ENCODE measurements around the gene DMC1. TPM values are rescaled to one million over a fixed set of nuclear protein-coding genes. Genes with fewer than 3 reads are reported as not detected.
A peak's percentile ranks its signal among the peaks of the same experiment; 100 is the strongest.

The DMC1 gene
- total and polyA plus RNA-seq, 9 of the 15 experiments (the other 6 are each of a cell fraction or from before 2014, with no cell fraction given): 5.5 to 55.5 (median 9.8) TPM

DNA sequence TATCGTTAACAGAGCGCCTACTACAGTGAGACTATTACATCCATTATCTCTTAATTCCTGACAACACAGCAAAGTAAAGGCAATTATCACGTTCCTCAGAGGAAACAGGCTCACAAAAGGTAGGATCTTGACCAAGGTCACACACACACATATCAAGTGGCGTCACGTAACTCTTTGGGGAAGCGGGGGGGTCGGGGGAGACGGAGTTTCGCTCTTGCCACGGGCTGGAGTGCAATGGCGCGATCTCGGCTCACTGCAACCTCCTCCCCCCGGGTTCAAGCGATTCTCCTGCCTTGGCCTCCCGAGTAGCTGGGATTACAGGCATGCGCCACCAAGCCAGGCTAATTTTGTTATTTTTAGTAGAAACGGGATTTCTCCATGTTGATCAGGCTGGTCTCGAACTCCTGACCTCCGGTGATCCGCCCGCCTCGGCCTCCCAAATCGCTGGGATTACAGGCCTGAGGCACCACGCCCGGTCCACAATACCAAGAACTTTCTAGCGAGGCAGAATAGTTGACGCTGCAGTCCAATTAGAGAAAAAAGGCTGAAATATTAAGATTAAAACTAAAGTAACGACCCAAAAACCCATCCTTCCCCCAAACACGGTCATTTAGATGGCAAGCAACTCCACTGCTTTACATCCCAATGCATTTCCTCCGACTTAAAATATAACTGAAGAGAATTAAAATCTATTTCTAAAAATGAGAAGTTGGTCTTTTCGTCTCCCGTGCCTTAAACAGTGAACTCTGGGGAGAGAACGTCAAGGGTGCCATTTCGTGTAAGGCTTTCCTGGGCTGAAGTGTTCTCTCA, 65.0 kb downstream of the DMC1 start:
- peaks cover 59% of the 10 kb centered on the region for H3K79me2 ChIP-seq (ENCODE audit: control insufficient read depth, insufficient read depth, low read length)
- no peaks in the 10 kb centered on the region for H3K9me3 ChIP-seq (replicated peaks; ENCODE audit: control insufficient read depth, insufficient read depth, low read depth, low read length)
- peak overlapping the region; percentile 96 for H3K27ac ChIP-seq (ENCODE audit: extremely low read depth, low read depth, low read length)
- FAIRE-seq (peak; percentile 57), ATAC-seq (peak; percentile 70), DNase-seq (ENCODE audit: extremely low read depth in 1 of 4, low spot score in 3 of 4) (peak in 3 of 4 experiments; percentile 23 to 83 (median 62))
- CTCF ChIA-PET (ENCODE audit: low intra/inter-chr PET ratio): no interaction called here
- intact Hi-C loops (cut with micrococcal nuclease): no loop called here
- H3K4me1 ChIP-seq (replicated peaks in 1 of 2; ENCODE audit: control insufficient read depth in 2 of 2, insufficient read depth in 2 of 2, low read length in 2 of 2): peaks cover 12 to 22% of the 10 kb centered on the region in 2 experiments
- POLR2A ChIA-PET: no interaction called here
- in situ Hi-C loops (cut with MboI): no loop called here
- H2AFZ ChIP-seq (ENCODE audit: low read depth, low read length): no peak overlapping the region
- peaks cover 45% of the 10 kb centered on the region for H3K36me3 ChIP-seq (ENCODE audit: control insufficient read depth, insufficient read depth, low read length)
- H3K9ac ChIP-seq (ENCODE audit: insufficient read depth in 1 of 2, low read depth in 2 of 2, low read length in 2 of 2): peak overlapping the region; percentile 99 to 100
- peak overlapping the region; percentile 90 for H3K4me3 ChIP-seq
- H3K27me3 ChIP-seq (ENCODE audit: control insufficient read depth in 2 of 2, insufficient read depth in 2 of 2, low read length in 2 of 2): no peaks in the 10 kb centered on the region
- no peaks in the 10 kb centered on the region for H3K9me1 ChIP-seq (ENCODE audit: control insufficient read depth, insufficient read depth, low read length)
- H3K4me2 ChIP-seq (ENCODE audit: insufficient read depth, low read length): peak overlapping the region; percentile 92
- 1% methylated on average over 21 of the region's 35 CpGs for WGBS (ENCODE audit: insufficient coverage, low coverage, missing lambda C conversion rate)
- H4K20me1 ChIP-seq (replicated peaks; ENCODE audit: control insufficient read depth, insufficient read depth, low read length): no peaks in the 10 kb centered on the region; the same call in 1 of the 2 replicates
- TSS peak; percentile 42 for BruUV-seq (replicated peaks)
- 0 out of 2 replicates have a peak, but pooled peaks have one; percentile 20 for TF ChIP-seq NBN (IDR thresholded peaks at IDR 0.05; ENCODE audit: low read depth)
- TF ChIP-seq ZNF780A (CRISPR knock-in tag; IDR thresholded peaks at IDR 0.05): no peak
- no peak for TF ChIP-seq PTTG1 (tag; IDR thresholded peaks at IDR 0.05; ENCODE audit: low read depth)
- TF ChIP-seq, protein P1, sequence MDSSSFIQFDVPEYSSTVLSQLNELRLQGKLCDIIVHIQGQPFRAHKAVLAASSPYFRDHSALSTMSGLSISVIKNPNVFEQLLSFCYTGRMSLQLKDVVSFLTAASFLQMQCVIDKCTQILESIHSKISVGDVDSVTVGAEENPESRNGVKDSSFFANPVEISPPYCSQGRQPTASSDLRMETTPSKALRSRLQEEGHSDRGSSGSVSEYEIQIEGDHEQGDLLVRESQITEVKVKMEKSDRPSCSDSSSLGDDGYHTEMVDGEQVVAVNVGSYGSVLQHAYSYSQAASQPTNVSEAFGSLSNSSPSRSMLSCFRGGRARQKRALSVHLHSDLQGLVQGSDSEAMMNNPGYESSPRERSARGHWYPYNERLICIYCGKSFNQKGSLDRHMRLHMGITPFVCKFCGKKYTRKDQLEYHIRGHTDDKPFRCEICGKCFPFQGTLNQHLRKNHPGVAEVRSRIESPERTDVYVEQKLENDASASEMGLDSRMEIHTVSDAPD (CRISPR knock-in tag; IDR thresholded peaks at IDR 0.05): no peak
- TF ChIP-seq, protein P2, sequence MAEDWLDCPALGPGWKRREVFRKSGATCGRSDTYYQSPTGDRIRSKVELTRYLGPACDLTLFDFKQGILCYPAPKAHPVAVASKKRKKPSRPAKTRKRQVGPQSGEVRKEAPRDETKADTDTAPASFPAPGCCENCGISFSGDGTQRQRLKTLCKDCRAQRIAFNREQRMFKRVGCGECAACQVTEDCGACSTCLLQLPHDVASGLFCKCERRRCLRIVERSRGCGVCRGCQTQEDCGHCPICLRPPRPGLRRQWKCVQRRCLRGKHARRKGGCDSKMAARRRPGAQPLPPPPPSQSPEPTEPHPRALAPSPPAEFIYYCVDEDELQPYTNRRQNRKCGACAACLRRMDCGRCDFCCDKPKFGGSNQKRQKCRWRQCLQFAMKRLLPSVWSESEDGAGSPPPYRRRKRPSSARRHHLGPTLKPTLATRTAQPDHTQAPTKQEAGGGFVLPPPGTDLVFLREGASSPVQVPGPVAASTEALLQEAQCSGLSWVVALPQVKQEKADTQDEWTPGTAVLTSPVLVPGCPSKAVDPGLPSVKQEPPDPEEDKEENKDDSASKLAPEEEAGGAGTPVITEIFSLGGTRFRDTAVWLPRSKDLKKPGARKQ (CRISPR knock-in tag; IDR thresholded peaks at IDR 0.05): no peak
- TF ChIP-seq, protein P3, sequence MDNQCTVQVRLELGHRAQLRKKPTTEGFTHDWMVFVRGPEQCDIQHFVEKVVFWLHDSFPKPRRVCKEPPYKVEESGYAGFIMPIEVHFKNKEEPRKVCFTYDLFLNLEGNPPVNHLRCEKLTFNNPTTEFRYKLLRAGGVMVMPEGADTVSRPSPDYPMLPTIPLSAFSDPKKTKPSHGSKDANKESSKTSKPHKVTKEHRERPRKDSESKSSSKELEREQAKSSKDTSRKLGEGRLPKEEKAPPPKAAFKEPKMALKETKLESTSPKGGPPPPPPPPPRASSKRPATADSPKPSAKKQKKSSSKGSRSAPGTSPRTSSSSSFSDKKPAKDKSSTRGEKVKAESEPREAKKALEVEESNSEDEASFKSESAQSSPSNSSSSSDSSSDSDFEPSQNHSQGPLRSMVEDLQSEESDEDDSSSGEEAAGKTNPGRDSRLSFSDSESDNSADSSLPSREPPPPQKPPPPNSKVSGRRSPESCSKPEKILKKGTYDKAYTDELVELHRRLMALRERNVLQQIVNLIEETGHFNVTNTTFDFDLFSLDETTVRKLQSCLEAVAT (IDR thresholded peaks at IDR 0.05): peak in 1 of 2 experiments; percentile 46; a peak in 1 of 4 replicates
- no peak for TF ChIP-seq TRIM24 (IDR thresholded peaks at IDR 0.05)
- TF ChIP-seq PTBP1 (IDR thresholded peaks at IDR 0.05; ENCODE audit: low read depth, low read length): no peak
- TF ChIP-seq PRMT5 (CRISPR knock-in tag; IDR thresholded peaks at IDR 0.05): no peak
- no peak for TF ChIP-seq POLR3G (IDR thresholded peaks at IDR 0.05; ENCODE audit: extremely low read depth, insufficient read length, insufficient replicate concordance)
- TF ChIP-seq SRSF9 (IDR thresholded peaks at IDR 0.05; ENCODE audit: borderline replicate concordance, low read depth, low read length): no peak
- TF ChIP-seq ZNF76 (CRISPR knock-in tag; IDR thresholded peaks at IDR 0.05; ENCODE audit: borderline replicate concordance): no peak
- TF ChIP-seq TAF7 (tag; IDR thresholded peaks at IDR 0.05): peak; percentile 28; the same call in 1 of the 2 replicates
- TF ChIP-seq MYNN (IDR thresholded peaks at IDR 0.05): no peak
- no peak for TF ChIP-seq MYNN (CRISPR knock-in tag; IDR thresholded peaks at IDR 0.05)
- TF ChIP-seq TCFL5 (CRISPR knock-in tag; conservative IDR thresholded peaks at IDR 0.05): no peak
- TF ChIP-seq, protein P4, sequence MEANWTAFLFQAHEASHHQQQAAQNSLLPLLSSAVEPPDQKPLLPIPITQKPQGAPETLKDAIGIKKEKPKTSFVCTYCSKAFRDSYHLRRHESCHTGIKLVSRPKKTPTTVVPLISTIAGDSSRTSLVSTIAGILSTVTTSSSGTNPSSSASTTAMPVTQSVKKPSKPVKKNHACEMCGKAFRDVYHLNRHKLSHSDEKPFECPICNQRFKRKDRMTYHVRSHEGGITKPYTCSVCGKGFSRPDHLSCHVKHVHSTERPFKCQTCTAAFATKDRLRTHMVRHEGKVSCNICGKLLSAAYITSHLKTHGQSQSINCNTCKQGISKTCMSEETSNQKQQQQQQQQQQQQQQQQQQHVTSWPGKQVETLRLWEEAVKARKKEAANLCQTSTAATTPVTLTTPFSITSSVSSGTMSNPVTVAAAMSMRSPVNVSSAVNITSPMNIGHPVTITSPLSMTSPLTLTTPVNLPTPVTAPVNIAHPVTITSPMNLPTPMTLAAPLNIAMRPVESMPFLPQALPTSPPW (CRISPR knock-in tag; IDR thresholded peaks at IDR 0.05): peak; percentile 96

Data from K562 (cell line).